ENCODE results near the gene OXTR.

OXTR gene

DNA sequence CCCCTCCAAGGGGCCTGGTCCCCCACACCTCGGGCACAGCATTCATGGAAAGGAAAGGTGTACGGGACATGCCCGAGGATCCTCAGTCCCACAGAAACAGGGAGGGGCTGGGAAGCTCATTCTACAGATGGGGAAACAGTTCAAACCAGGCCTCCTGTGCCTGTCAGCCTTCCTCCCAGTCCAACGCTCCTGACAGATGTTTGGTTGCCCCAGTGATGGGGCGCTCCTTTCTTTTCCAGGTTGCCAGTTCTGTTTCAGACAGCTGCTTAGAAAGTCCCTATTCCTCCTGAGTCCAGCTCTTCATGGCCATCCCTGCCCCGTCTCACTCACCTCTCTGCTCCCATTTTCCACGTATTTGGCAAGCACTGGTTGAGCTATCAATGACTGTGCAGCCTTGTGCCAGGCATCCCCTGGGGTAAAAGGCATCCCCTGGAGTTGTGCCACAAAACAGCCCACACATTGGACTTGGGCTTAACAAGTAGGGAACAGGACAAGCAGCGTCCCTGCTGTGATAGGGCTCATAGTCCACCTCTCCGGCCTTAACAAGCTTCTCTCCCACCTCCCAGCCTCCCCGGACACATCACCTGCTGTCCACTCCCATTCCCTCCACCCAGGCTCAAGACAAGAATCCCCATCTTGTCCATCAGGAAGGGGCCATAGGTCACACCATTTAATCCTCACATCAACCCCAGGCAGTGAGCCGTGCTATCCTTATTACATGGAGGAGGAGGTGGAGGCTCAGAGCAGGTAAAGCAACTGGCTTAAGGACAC lies 6.6 kb downstream of the OXTR start:
- TF ChIP-seq, protein P1, sequence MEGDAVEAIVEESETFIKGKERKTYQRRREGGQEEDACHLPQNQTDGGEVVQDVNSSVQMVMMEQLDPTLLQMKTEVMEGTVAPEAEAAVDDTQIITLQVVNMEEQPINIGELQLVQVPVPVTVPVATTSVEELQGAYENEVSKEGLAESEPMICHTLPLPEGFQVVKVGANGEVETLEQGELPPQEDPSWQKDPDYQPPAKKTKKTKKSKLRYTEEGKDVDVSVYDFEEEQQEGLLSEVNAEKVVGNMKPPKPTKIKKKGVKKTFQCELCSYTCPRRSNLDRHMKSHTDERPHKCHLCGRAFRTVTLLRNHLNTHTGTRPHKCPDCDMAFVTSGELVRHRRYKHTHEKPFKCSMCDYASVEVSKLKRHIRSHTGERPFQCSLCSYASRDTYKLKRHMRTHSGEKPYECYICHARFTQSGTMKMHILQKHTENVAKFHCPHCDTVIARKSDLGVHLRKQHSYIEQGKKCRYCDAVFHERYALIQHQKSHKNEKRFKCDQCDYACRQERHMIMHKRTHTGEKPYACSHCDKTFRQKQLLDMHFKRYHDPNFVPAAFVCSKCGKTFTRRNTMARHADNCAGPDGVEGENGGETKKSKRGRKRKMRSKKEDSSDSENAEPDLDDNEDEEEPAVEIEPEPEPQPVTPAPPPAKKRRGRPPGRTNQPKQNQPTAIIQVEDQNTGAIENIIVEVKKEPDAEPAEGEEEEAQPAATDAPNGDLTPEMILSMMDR (conservative IDR thresholded peaks at IDR 0.05; ENCODE audit: low read depth, low read length) = no peak
- no peak for DNase-seq (ENCODE audit: low read depth)
- no peak overlapping the region for H3K4me3 ChIP-seq (ENCODE audit: low read length)

DNA sequence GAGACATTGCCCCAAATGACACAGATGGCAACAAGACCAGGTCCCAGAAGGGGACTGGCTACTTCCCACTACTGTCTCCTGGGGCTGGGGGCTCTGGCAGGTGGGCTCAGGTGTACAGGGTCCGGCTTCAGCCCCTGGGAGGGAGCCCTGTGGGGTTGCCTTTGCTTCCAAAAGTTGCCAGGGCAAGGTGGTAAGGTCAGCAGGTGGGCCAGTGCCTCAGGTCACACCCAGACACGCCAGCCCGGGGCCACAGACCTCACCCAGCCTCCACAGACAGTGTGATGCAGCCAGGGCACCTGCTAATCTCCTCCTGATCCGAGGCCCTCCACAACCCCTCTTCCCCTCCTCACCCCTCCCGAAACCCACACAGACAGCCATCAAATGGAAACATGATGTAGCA lies 7.5 kb downstream of the OXTR start:
- TF ChIP-seq, protein P1 (conservative IDR thresholded peaks at IDR 0.05; ENCODE audit: low read depth, low read length) = no peak
- DNase-seq (ENCODE audit: low read depth) = no peak
- no peak overlapping the region for H3K4me3 ChIP-seq (ENCODE audit: low read length)

DNA sequence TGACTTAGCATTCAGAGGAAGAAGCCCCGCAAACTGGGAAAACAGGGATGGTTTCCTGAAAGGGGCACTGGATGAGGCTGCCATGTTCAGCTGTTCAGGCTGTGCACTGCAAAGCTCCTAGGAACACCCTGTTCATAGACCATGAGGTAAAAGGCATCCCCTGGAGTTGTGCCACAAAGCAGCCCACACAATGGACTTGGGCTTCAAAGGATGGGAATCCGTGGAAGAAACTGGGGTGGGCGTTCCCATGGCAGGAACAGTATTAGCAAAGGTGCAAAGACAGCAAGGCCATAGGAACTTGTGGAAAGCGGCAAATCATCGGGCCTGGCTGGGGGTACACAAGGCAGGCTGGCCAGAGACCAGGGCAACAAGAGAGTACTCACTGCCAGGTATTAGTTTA lies 8.9 kb downstream of the OXTR start:
- no peak for DNase-seq (ENCODE audit: low read depth)
- no peak overlapping the region for H3K4me3 ChIP-seq (ENCODE audit: low read length)
- TF ChIP-seq, protein P1 (conservative IDR thresholded peaks at IDR 0.05; ENCODE audit: low read depth, low read length) = no peak

DNA sequence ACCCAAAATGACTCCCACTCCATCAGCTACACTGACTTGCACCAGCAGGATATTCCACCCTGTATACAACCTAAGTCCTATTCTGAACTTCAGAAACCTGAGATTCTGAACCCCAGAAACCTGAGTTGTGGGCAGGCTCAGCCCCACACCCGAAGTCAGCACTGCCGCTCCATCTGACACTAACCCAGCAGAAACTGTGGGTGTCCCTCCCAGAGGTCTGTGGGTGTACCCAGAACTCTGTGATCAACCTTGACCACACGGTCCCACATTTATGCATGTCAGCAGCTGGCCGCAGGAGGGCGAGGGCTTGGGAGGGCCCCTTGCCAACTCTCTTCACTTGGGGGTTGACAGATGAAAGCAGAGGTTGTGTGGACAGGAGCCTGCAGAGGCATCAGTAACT lies 9.3 kb downstream of the OXTR start:
- TF ChIP-seq, protein P1 (conservative IDR thresholded peaks at IDR 0.05; ENCODE audit: low read depth, low read length) = no peak
- H3K4me3 ChIP-seq (ENCODE audit: low read length) = no peak overlapping the region
- DNase-seq (ENCODE audit: low read depth) = no peak

DNA sequence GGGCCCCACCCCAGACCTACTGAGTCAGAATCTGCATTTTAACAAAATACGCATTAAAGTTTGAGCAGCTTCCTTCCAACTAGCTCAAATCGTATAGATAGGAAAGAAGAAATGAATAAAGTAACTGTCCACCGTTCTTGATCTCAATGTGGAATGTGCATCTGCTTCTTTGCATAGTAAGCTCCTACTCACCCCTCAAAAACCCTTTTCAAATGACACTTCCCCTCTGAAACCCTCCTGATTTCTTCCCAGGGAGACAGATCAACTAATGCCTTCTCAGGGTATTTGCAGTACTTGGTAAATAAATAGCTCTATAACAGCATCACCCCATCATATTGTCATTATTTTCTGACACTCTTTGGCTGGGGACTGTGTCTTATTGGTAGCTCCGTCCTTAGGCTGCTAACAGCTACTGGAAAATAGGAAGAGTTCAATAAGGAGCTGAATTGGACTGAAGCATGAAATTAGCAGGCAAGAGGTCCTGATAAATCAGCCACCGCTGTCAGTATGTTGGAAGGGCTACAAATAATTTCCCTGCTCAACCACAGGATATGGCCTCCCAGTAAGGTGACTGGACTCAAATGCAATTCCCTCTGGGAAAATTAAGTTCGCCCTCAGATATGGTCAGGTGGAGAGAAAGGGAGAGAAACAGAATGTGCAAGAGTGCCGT lies 10.2 kb downstream of the OXTR start:
- no peak for DNase-seq (ENCODE audit: low read depth)
- no peak overlapping the region for H3K4me3 ChIP-seq (ENCODE audit: low read length)
- TF ChIP-seq, protein P1 (conservative IDR thresholded peaks at IDR 0.05; ENCODE audit: low read depth, low read length) = no peak

DNA sequence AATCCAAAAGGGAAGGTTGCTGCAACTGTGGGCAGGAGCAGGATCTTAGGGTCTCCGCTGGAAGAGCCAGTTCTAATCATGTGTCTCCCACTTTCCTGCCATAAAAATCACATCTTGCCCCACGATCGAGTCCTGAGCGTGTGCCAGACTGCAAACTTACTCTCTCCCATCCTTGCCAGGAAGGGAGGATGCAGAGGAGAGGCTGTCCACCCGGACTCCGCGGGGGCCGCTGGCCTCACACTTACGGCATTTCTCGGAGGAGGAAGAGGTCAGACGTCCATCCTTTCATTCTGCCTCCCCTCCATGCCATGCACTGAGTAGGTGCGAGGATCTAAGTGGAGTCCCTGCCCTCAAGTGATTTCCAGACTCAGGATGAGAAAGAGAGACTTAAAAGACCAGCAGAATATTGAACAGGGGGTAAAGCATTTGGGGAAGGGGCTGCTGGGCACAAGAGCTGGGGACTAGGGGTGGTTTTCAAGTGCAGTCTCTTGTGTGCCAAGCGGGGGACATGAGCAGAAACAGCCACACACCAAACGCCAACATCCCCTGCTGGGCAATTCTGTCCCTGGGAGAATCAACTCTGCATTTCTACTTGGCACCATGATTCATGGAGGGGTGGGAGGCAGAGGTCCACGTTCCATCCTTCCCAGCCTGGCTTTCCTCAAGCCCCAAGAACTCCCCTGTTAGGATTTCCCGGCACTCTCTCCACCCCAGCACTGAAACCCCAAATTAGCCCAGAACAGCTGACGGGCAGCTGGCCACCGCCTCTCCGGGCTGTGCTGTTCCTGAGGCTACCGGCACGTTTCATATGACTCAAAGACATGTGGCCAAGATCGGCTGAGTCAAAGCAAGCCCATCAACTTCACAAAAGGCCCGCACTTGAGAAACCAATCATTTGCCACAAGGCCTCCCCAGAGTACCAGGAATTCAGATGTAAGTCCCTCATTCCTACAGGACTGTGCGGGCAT lies 11.6 kb downstream of the OXTR start:
- H3K4me3 ChIP-seq (ENCODE audit: low read length) = no peak overlapping the region
- TF ChIP-seq, protein P1 (conservative IDR thresholded peaks at IDR 0.05; ENCODE audit: low read depth, low read length) = peak; percentile 15
- DNase-seq (ENCODE audit: low read depth) = peak; percentile 58

Data from retinal pigment epithelial cell (primary cell).